ENCODE measurements around the gene GIN1. TPM values are rescaled to one million over a fixed set of nuclear protein-coding genes. Genes with fewer than 3 reads are reported as not detected.

The GIN1 gene
- total and polyA plus RNA-seq, 10 of the 15 experiments (the other 5 are each of a cell fraction or from before 2014, with no cell fraction given), result 3.3 to 9.7 (median 6.8) TPM

GRCh38 chr5:103090791-103091190 is 29.1 kb downstream of the GIN1 start:
- Histone ChIP-seq H3K4me3 (no peak overlapping the region), H3K27ac (ENCODE audit: control insufficient read depth, insufficient read depth) (no peak overlapping the region), H3K9me3 (replicated peaks; ENCODE audit: control insufficient read depth, insufficient read depth, low read length) (no peaks in the 10 kb centered on the region), H2AFZ (ENCODE audit: control insufficient read depth, low read depth, low read length) (no peak overlapping the region), H3K9ac (ENCODE audit: control insufficient read depth, insufficient read depth, low read length) (no peak overlapping the region), H3K4me2 (ENCODE audit: control insufficient read depth, insufficient read depth) (no peak overlapping the region), H3K36me3 (ENCODE audit: control insufficient read depth in 2 of 2, insufficient read depth in 2 of 2, low read length in 1 of 2) (peaks cover 0 to 7% of the 10 kb centered on the region in 2 experiments; a peak in 1 of 4 replicates), H3K27me3 (replicated peaks in 1 of 2; ENCODE audit: control insufficient read depth in 2 of 2, insufficient read depth in 2 of 2, low read length in 1 of 2) (no peaks in the 10 kb centered on the region), H4K20me1 (ENCODE audit: control insufficient read depth, insufficient read depth) (no peaks in the 10 kb centered on the region), H3K79me2 (ENCODE audit: control insufficient read depth, insufficient read depth, low read length) (no peaks in the 10 kb centered on the region), H3K4me1 (ENCODE audit: control insufficient read depth, insufficient read depth, low read length) (no peaks in the 10 kb centered on the region)
- no peak for FAIRE-seq
- ATAC-seq, result no peak
- WGBS (ENCODE audit: insufficient coverage, insufficient replicate concordance, low lambda C conversion rate, missing lambda C conversion rate), result 100% methylated on average over 1 of the region's 1 CpG
- POLR2A ChIA-PET, result no interaction called here
- BruUV-seq (replicated peaks), result no TSS peak
- SMC1A ChIA-PET (ENCODE audit: uncharacterized antibody, unreplicated experiment), result no interaction called here
- intact Hi-C loops (cut with micrococcal nuclease; ENCODE audit: unreplicated experiment) (no loop called here), in situ Hi-C loops (cut with MboI) (no loop called here)
- RAD21 ChIA-PET (ENCODE audit: unreplicated experiment), result no interaction called here
- CTCF ChIA-PET, result interaction anchor here (1.0 to 1.5 kb wide), 3 partner anchors 16 to 51 kb away, joined by 3 read pairs; no protein-coding TSS in a partner anchor
- no peak for DNase-seq (ENCODE audit: low read depth, low spot score)
- TF ChIP-seq TAF1 (IDR thresholded peaks at IDR 0.05; ENCODE audit: borderline replicate concordance, low read depth, low read length), result no peak
- no peak for TF ChIP-seq CTCF (IDR thresholded peaks at IDR 0.05 in 2 of 3, conservative IDR thresholded peaks at IDR 0.05 in 1 of 3; ENCODE audit: control insufficient read depth in 2 of 3, extremely low read depth in 1 of 3, insufficient read depth in 1 of 3, low read depth in 3 of 3, low read length in 3 of 3)
- no peak for TF ChIP-seq SUPT20H (IDR thresholded peaks at IDR 0.05; ENCODE audit: borderline replicate concordance, control insufficient read depth, low read depth, low read length)
- no peak for TF ChIP-seq RCOR1 (conservative IDR thresholded peaks at IDR 0.05; ENCODE audit: low read depth, low read length)
- no peak for TF ChIP-seq IRF5 (IDR thresholded peaks at IDR 0.05; ENCODE audit: borderline replicate concordance)
- TF ChIP-seq TCF3 (IDR thresholded peaks at IDR 0.05; ENCODE audit: borderline replicate concordance, insufficient read depth, low read depth, low read length), result no peak
- TF ChIP-seq PAX8 (IDR thresholded peaks at IDR 0.05), result no peak
- no peak for TF ChIP-seq SMC3 (IDR thresholded peaks at IDR 0.05; ENCODE audit: borderline replicate concordance, low read length)
- no peak for TF ChIP-seq MXI1 (IDR thresholded peaks at IDR 0.05; ENCODE audit: low read depth, low read length)
- TF ChIP-seq CBX3 (IDR thresholded peaks at IDR 0.05; ENCODE audit: borderline replicate concordance, low read depth), result no peak
- TF ChIP-seq TBL1XR1 (IDR thresholded peaks at IDR 0.05; ENCODE audit: low read depth, low read length), result no peak
- no peak for TF ChIP-seq CREB1 (IDR thresholded peaks at IDR 0.05; ENCODE audit: low read depth)
- TF ChIP-seq BCLAF1 (IDR thresholded peaks at IDR 0.05), result no peak
- TF ChIP-seq EZH2 (IDR thresholded peaks at IDR 0.05; ENCODE audit: borderline replicate concordance, control insufficient read depth, low read depth, low read length), result no peak
- no peak for TF ChIP-seq ZBED1 (IDR thresholded peaks at IDR 0.05; ENCODE audit: borderline replicate concordance)
- TF ChIP-seq NR2F1 (conservative IDR thresholded peaks at IDR 0.05), result no peak
- no peak for TF ChIP-seq CBFB (IDR thresholded peaks at IDR 0.05; ENCODE audit: low read depth)
- TF ChIP-seq FOXM1 (IDR thresholded peaks at IDR 0.05; ENCODE audit: low read depth, low read length), result no peak
- TF ChIP-seq KDM1A (IDR thresholded peaks at IDR 0.05; ENCODE audit: borderline replicate concordance), result no peak
- no peak for TF ChIP-seq RUNX3 (IDR thresholded peaks at IDR 0.05; ENCODE audit: low read length)
